GM21529 (cell line): Measurements from ENCODE around the gene ETF1.
A peak's percentile ranks its signal among the peaks of the same experiment; 100 is the strongest.

ENCODE experiments used
- ATAC-seq: cut with Tn5 transposase; IDR thresholded peaks from one replicate; pipeline ENCODE4 v1.9.1; 2021; ENCODE audit not compliant: unreplicated experiment

Gene ETF1

GRCh38 chr5:138464388-138465260 is 78.4 kb downstream of the ETF1 start:
- peak; percentile 75 for ATAC-seq

GRCh38 chr5:138464008-138464387 is 79.0 kb downstream of the ETF1 start:
- ATAC-seq = peak; percentile 53

- no peak for ATAC-seq
Observed at GRCh38 chr5:138463419-138464007, 79.5 kb downstream of the ETF1 start.

GRCh38 chr5:138461343-138462125 is 81.5 kb downstream of the ETF1 start:
- no peak for ATAC-seq

- no peak for ATAC-seq
Observed at GRCh38 chr5:138460032-138460693, 82.9 kb downstream of the ETF1 start.

- ATAC-seq = peak; percentile 33
Observed at GRCh38 chr5:138459311-138459933, 83.6 kb downstream of the ETF1 start.

- no peak for ATAC-seq
Observed at GRCh38 chr5:138458856-138459255, 84.2 kb downstream of the ETF1 start.

- no peak for ATAC-seq
Observed at GRCh38 chr5:138458384-138458783, 84.7 kb downstream of the ETF1 start.

- no peak for ATAC-seq
Observed at GRCh38 chr5:138457531-138458275, 85.3 kb downstream of the ETF1 start.
